HEK293T (cell line): ENCODE data around the gene DOK4.

ENCODE experiments used
- ARNT ChIP-seq: fragments of 450-650 bp; IDR thresholded peaks from 2 replicates; pipeline ENCODE4 v1.6.1; 2017; ENCODE audit warnings: mild to moderate bottlenecking
- BHLHE40 ChIP-seq: fragments of 450-650 bp; IDR thresholded peaks from 2 replicates; pipeline ENCODE4 v1.6.1; 2016; ENCODE audit warnings: mild to moderate bottlenecking, moderate library complexity, borderline replicate concordance
- ELF4 ChIP-seq: fragments of 450-650 bp; IDR thresholded peaks from 2 replicates; pipeline ENCODE4 v1.6.1; 2017; ENCODE audit warnings: antibody characterized with exemption
- FOXA1 ChIP-seq: fragments of 450-650 bp; IDR thresholded peaks from 2 replicates; pipeline ENCODE4 v1.6.1; 2016; ENCODE audit warnings: mild to moderate bottlenecking
- FOXM1 ChIP-seq: fragments of 450-650 bp; IDR thresholded peaks from 2 replicates; pipeline ENCODE4 v1.6.1; 2017; ENCODE audit warnings: mild to moderate bottlenecking, borderline replicate concordance
- HDGF ChIP-seq: fragments of 450-650 bp; IDR thresholded peaks from 2 replicates; pipeline ENCODE4 v1.6.1; 2017; ENCODE audit warnings: antibody characterized with exemption, borderline replicate concordance
- L3MBTL2 ChIP-seq: fragments of 450-650 bp; conservative IDR thresholded peaks from 2 replicates; pipeline ENCODE4 v1.6.1; 2016; ENCODE audit warnings: mild to moderate bottlenecking
- LEF1 ChIP-seq: fragments of 450-650 bp; IDR thresholded peaks from 2 replicates; pipeline ENCODE4 v1.6.1; 2017; ENCODE audit warnings: mild to moderate bottlenecking, borderline replicate concordance
- NFRKB ChIP-seq: fragments of 450-650 bp; IDR thresholded peaks from 2 replicates; pipeline ENCODE4 v1.6.1; 2016; ENCODE audit warnings: mild to moderate bottlenecking, moderate library complexity
- PKNOX1 ChIP-seq: fragments of 450-650 bp; IDR thresholded peaks from 2 replicates; pipeline ENCODE4 v1.6.1; 2016
- SP1 ChIP-seq: fragments of 450-650 bp; IDR thresholded peaks from 2 replicates; pipeline ENCODE4 v1.6.1; 2017
- SUZ12 ChIP-seq: fragments of 450-650 bp; IDR thresholded peaks from 2 replicates; pipeline ENCODE4 v1.6.1; 2016; ENCODE audit warnings: mild to moderate bottlenecking
- ZNF384 ChIP-seq: fragments of 450-650 bp; IDR thresholded peaks from 2 replicates; pipeline ENCODE4 v1.6.1; 2016

GRCh38 chr16:57533431-57534336 is 47.4 kb upstream of the DOK4 start:
- TF ChIP-seq ELF4 (no peak), NFRKB (no peak), ZNF384 (no peak), FOXA1 (no peak), PKNOX1 (no peak), LEF1 (no peak), FOXM1 (no peak), HDGF (no peak), SUZ12 (no peak), ARNT (no peak), BHLHE40 (no peak), SP1 (no peak), L3MBTL2 (no peak)
